Ramos (cell line): ENCODE results near the gene SLC30A3.

ENCODE experiments used
- in situ Hi-C: fragments of 300-500 bp; cut with MboI; formaldehyde crosslinking; loops from one replicate; pipeline ENCODE4 v1.14.3; 2022; ENCODE audit warnings: low sequenced_read_pairs; ENCODE audit not compliant: unreplicated experiment

Gene SLC30A3

GRCh38 chr2:27211241-27211942 is 51.5 kb downstream of the SLC30A3 start:
- in situ Hi-C loops = no loop called here

GRCh38 chr2:27209621-27210401 is 53.0 kb downstream of the SLC30A3 start:
- in situ Hi-C loops = no loop called here

GRCh38 chr2:27208486-27209050 is 54.3 kb downstream of the SLC30A3 start:
- in situ Hi-C loops = no loop called here

GRCh38 chr2:27206346-27206745 is 56.5 kb downstream of the SLC30A3 start:
- in situ Hi-C loops = no loop called here

GRCh38 chr2:27205206-27205605 is 57.6 kb downstream of the SLC30A3 start:
- in situ Hi-C loops = no loop called here

DNA sequence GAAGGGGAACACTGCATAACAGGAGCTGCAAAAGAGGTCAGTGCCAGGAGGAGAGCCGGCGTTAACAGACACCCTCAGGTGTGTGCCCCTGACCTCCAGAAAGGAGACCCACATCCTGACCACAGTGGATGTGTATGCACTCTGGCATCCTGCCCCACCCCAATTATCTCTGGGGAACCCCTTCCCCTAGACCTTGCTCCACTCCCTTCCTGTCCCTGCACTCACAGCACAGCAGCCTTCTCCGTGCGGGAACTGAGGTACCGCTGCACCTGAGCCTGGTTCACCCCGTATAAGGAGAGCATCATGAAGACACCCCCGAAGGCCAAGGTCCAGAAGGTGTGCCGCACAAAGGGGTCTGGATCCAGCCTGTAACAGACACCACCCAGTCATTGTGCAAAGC is 58.3 kb downstream of the SLC30A3 start:
- in situ Hi-C loops = no loop called here

- in situ Hi-C loops = no loop called here
Observed at GRCh38 chr2:27203741-27204140, 59.1 kb downstream of the SLC30A3 start.
